ENCODE measurements around the gene ETV5.

The ETV5 gene

GRCh38 chr3:186070133-186070532 is 38.8 kb downstream of the ETV5 start:
- H3K4me3 ChIP-seq (ENCODE audit: low read length): no peak overlapping the region
- no peak for DNase-seq (ENCODE audit: low read depth)
- no peak for TF ChIP-seq CTCF (IDR thresholded peaks at IDR 0.05; ENCODE audit: insufficient read depth, low read depth, low read length, missing control alignments)

GRCh38 chr3:186069199-186069598 is 39.7 kb downstream of the ETV5 start:
- DNase-seq (ENCODE audit: low read depth): no peak
- no peak overlapping the region for H3K4me3 ChIP-seq (ENCODE audit: low read length)
- TF ChIP-seq CTCF (IDR thresholded peaks at IDR 0.05; ENCODE audit: insufficient read depth, low read depth, low read length, missing control alignments): no peak

- no peak for DNase-seq (ENCODE audit: low read depth)
- no peak for TF ChIP-seq CTCF (IDR thresholded peaks at IDR 0.05; ENCODE audit: insufficient read depth, low read depth, low read length, missing control alignments)
- no peak overlapping the region for H3K4me3 ChIP-seq (ENCODE audit: low read length)
Measured at GRCh38 chr3:186068243-186068552, 40.7 kb downstream of the ETV5 start.

GRCh38 chr3:186067360-186068242 is 41.3 kb downstream of the ETV5 start:
- no peak for TF ChIP-seq CTCF (IDR thresholded peaks at IDR 0.05; ENCODE audit: insufficient read depth, low read depth, low read length, missing control alignments)
- H3K4me3 ChIP-seq (ENCODE audit: low read length): no peak overlapping the region
- no peak for DNase-seq (ENCODE audit: low read depth)

GRCh38 chr3:186060222-186060621 is 48.7 kb downstream of the ETV5 start:
- no peak overlapping the region for H3K4me3 ChIP-seq (ENCODE audit: low read length)
- no peak for DNase-seq (ENCODE audit: low read depth)
- TF ChIP-seq CTCF (IDR thresholded peaks at IDR 0.05; ENCODE audit: insufficient read depth, low read depth, low read length, missing control alignments): no peak

- no peak for DNase-seq (ENCODE audit: low read depth)
- no peak for TF ChIP-seq CTCF (IDR thresholded peaks at IDR 0.05; ENCODE audit: insufficient read depth, low read depth, low read length, missing control alignments)
- H3K4me3 ChIP-seq (ENCODE audit: low read length): no peak overlapping the region
Measured at GRCh38 chr3:186059192-186059591, 49.7 kb downstream of the ETV5 start.

- H3K4me3 ChIP-seq (ENCODE audit: low read length): no peak overlapping the region
- DNase-seq (ENCODE audit: low read depth): no peak
- TF ChIP-seq CTCF (IDR thresholded peaks at IDR 0.05; ENCODE audit: insufficient read depth, low read depth, low read length, missing control alignments): no peak
Measured at GRCh38 chr3:186058225-186058624, 50.7 kb downstream of the ETV5 start.
